H1 (cell line): ENCODE data around the gene PRPF4. TPM values are rescaled to one million over a fixed set of nuclear protein-coding genes. Genes with fewer than 3 reads are reported as not detected.

Experiments
- CTCF ChIA-PET: fragments of 300-600 bp; sonication (Branson Sonifier 250); formaldehyde crosslinking; loops from one replicate; lab custom pipeline; 2021; ENCODE audit not compliant: partially characterized antibody; lab: Charles Lee
- POLR2A ChIA-PET: fragments of 300-600 bp; sonication (Branson Sonifier 250); formaldehyde crosslinking; loops from one replicate; lab custom pipeline; 2021; ENCODE audit warnings: inconsistent platforms; ENCODE audit not compliant: partially characterized antibody; lab: Charles Lee
- DNase-seq, 2 experiments: peaks; one replicate each; pipeline versions ENCODE4 v3.0.0 to v3.0.0-alpha.2; 2010 to 2022; ENCODE audit warnings: low spot score in 2 of 2, low read depth in 1 of 2, mixed read lengths in 1 of 2
- FAIRE-seq: peaks from 2 replicates; lab custom pipeline; 2011; peaks lifted over from hg19 to GRCh38; lab: Jason Lieb, UNC
- H2AFZ ChIP-seq: 2 replicates; pipeline ENCODE4 v1.8.1; 2012; ENCODE audit warnings: low read length, inconsistent platforms
- H2AK5ac ChIP-seq: 2 replicates; pipeline ENCODE4 v1.6.1; 2013; ENCODE audit warnings: low read depth, low read length
- H2BK120ac ChIP-seq: replicated peaks from 2 replicates; pipeline ENCODE3; 2013; ENCODE audit warnings: low read depth, low read length, inconsistent platforms
- H2BK12ac ChIP-seq: 2 replicates; pipeline ENCODE4 v1.6.1; 2013; ENCODE audit warnings: low read depth, low read length
- H2BK15ac ChIP-seq: 2 replicates; pipeline ENCODE4 v1.6.1; 2013; ENCODE audit warnings: low read length
- H2BK20ac ChIP-seq: 2 replicates; pipeline ENCODE4 v1.6.1; 2013; ENCODE audit warnings: low read length
- H2BK5ac ChIP-seq: 2 replicates; pipeline ENCODE4 v1.6.1; 2013; ENCODE audit warnings: low read depth, low read length
- H3K14ac ChIP-seq: 2 replicates; pipeline ENCODE4 v1.6.1; 2013; ENCODE audit warnings: inconsistent platforms; ENCODE audit not compliant: insufficient read length
- H3K18ac ChIP-seq: 2 replicates; pipeline ENCODE4 v1.6.1; 2013; ENCODE audit warnings: low read length; ENCODE audit errors: extremely low read depth
- H3K23ac ChIP-seq: 2 replicates; pipeline ENCODE4 v1.6.1; 2013; ENCODE audit warnings: inconsistent platforms; ENCODE audit not compliant: insufficient read length
- H3K23me2 ChIP-seq: 2 replicates; pipeline ENCODE4 v1.6.1; 2013; ENCODE audit warnings: low read depth, low read length
- H3K27ac ChIP-seq: 2 replicates; pipeline ENCODE4 v1.6.1; 2011; ENCODE audit warnings: low read depth, low read length, inconsistent platforms
- H3K27me3 ChIP-seq, 4 experiments: replicated peaks in 1 of 4; 1 replicate in 1 of 4; 2 replicates in 3 of 4; pipeline versions ENCODE4 v1.6.1 to v1.8.1; 2011 to 2013; ENCODE audit warnings: low read length in 3 of 4, mild to moderate bottlenecking in 3 of 4, inconsistent platforms in 2 of 4, mixed read lengths in 2 of 4, moderate library complexity in 1 of 4; ENCODE audit not compliant: control insufficient read depth in 3 of 4, insufficient read depth in 3 of 4; ENCODE audit errors: extremely low read depth in 1 of 4
- H3K36me3 ChIP-seq, 4 experiments: 2 replicates each; pipeline versions ENCODE4 v1.6.1 to v1.8.1; 2011 to 2013; ENCODE audit warnings: mild to moderate bottlenecking in 4 of 4, low read length in 3 of 4, moderate library complexity in 2 of 4, control low read depth in 1 of 4, inconsistent platforms in 1 of 4; ENCODE audit not compliant: insufficient read depth in 4 of 4, control insufficient read depth in 2 of 4
- H3K4ac ChIP-seq: replicated peaks from 2 replicates; pipeline ENCODE3; 2013; ENCODE audit warnings: low read length, low read depth, mixed read lengths, inconsistent platforms; ENCODE audit not compliant: insufficient read length
- H3K4me1 ChIP-seq, 4 experiments: replicated peaks in 1 of 4; 1 replicate in 1 of 4; 2 replicates in 3 of 4; pipeline versions ENCODE4 v1.6.1 to v1.8.1; 2011 to 2013; ENCODE audit warnings: low read length in 3 of 4, inconsistent platforms in 2 of 4, mixed read lengths in 1 of 4; ENCODE audit not compliant: insufficient read depth in 4 of 4, control insufficient read depth in 3 of 4
- H3K4me2 ChIP-seq, 2 experiments: 2 replicates each; pipeline versions ENCODE4 v1.6.1 to v1.8.1; 2011 to 2013; ENCODE audit warnings: low read depth in 2 of 2, low read length in 2 of 2, control low read depth in 1 of 2, inconsistent platforms in 1 of 2, mild to moderate bottlenecking in 1 of 2; ENCODE audit not compliant: insufficient read depth in 1 of 2
- H3K4me3 ChIP-seq, 4 experiments: fragments of 200-600, 300-600 bp in 1 of 4; sonication (generic), shearing (Covaris generic), sonication (Bioruptor Twin) in 1 of 4; 2 replicates each; pipeline versions ENCODE4 v1.5.1 to v1.8.1; 2011 to 2016; ENCODE audit warnings: low read length in 4 of 4, low read depth in 3 of 4, control low read depth in 2 of 4, inconsistent platforms in 2 of 4, mild to moderate bottlenecking in 2 of 4, mixed read lengths in 1 of 4, moderate library complexity in 1 of 4; ENCODE audit not compliant: insufficient read depth in 2 of 4; ENCODE audit errors: extremely low read depth in 1 of 4
- H3K56ac ChIP-seq: replicated peaks from 2 replicates; pipeline ENCODE3; 2013; ENCODE audit warnings: low read depth, mild to moderate bottlenecking, mixed read lengths, low read length, inconsistent platforms; ENCODE audit not compliant: insufficient read length
- H3K79me1 ChIP-seq: 2 replicates; pipeline ENCODE4 v1.6.1; 2013; ENCODE audit warnings: low read depth, low read length, control low read depth
- H3K79me2 ChIP-seq, 2 experiments: 2 replicates each; pipeline versions ENCODE4 v1.6.1 to v1.8.1; 2012 to 2013; ENCODE audit warnings: low read length in 2 of 2, mild to moderate bottlenecking in 2 of 2, inconsistent platforms in 1 of 2; ENCODE audit not compliant: insufficient read depth in 2 of 2, control insufficient read depth in 1 of 2
- H3K9ac ChIP-seq, 4 experiments: replicated peaks in 1 of 4; 1 replicate in 1 of 4; 2 replicates in 3 of 4; pipeline versions ENCODE4 v1.6.1 to v1.8.1; 2011 to 2013; ENCODE audit warnings: low read depth in 3 of 4, low read length in 3 of 4, control low read depth in 2 of 4, mild to moderate bottlenecking in 2 of 4, moderate library complexity in 2 of 4, inconsistent platforms in 1 of 4; ENCODE audit errors: extremely low read depth in 1 of 4
- H3K9me3 ChIP-seq, 2 experiments: 2 replicates each; pipeline versions ENCODE4 v1.6.1 to v1.8.1; 2012 to 2013; ENCODE audit warnings: mild to moderate bottlenecking in 2 of 2, moderate library complexity in 2 of 2, control low read depth in 1 of 2, inconsistent platforms in 1 of 2, low read depth in 1 of 2, low read length in 1 of 2, mixed read lengths in 1 of 2; ENCODE audit not compliant: insufficient read depth in 2 of 2
- H4K20me1 ChIP-seq, 2 experiments: replicated peaks in 1 of 2; 2 replicates each; pipeline versions ENCODE3 to v1.8.1; 2011 to 2013; ENCODE audit warnings: inconsistent platforms in 2 of 2, low read length in 2 of 2, mild to moderate bottlenecking in 1 of 2; ENCODE audit not compliant: insufficient read depth in 2 of 2, control insufficient read depth in 1 of 2
- H4K5ac ChIP-seq: 2 replicates; pipeline ENCODE4 v1.6.1; 2013; ENCODE audit warnings: low read length, low read depth, mixed read lengths, inconsistent platforms; ENCODE audit not compliant: insufficient read length
- H4K8ac ChIP-seq: 2 replicates; pipeline ENCODE4 v1.8.0; 2013; ENCODE audit warnings: mild to moderate bottlenecking, moderate library complexity, low read length, inconsistent platforms; ENCODE audit not compliant: insufficient read depth; ENCODE audit errors: extremely low read depth
- H4K91ac ChIP-seq: replicated peaks from 2 replicates; pipeline ENCODE3; 2013; ENCODE audit warnings: low read length, mixed read lengths, inconsistent platforms; ENCODE audit not compliant: insufficient read length
- EP300 ChIP-seq, 2 experiments: IDR thresholded peaks; 1 replicate in 1 of 2; 2 replicates in 1 of 2; pipeline ENCODE4 v1.6.1; 2011 to 2012; ENCODE audit warnings: low read depth in 2 of 2, low read length in 2 of 2, mild to moderate bottlenecking in 2 of 2, borderline replicate concordance in 1 of 2, inconsistent platforms in 1 of 2, moderate library complexity in 1 of 2
- polyA plus RNA-seq, 7 experiments: library from polyadenylated mRNA; depleted of rRNA in 3 of 7; stranded (reverse) in 5 of 7; unstranded in 2 of 7; fragments of >200 nt in 5 of 7; fragments of 200-250 nt in 2 of 7; gene quantifications; 1 replicate in 5 of 7; 2 replicates in 1 of 7; 4 replicates in 1 of 7; pipeline versions ENCODE4 v1.2.1 to v1.2.3, GENCODE V29; 2011 to 2013; ENCODE audit warnings: missing spikeins in 2 of 7, mixed read lengths in 2 of 7
- total RNA-seq: library from RNA; stranded (reverse); fragmentation: NEBNext Ultra II Directional; extraction: Animal tissue kit (Norgen Biotek cat#: 25700); gene quantifications from 2 replicates; pipeline ENCODE4 v1.2.1, GENCODE V29; 2021

Gene PRPF4
- total and polyA plus RNA-seq, 2 of the 8 experiments (the other 6 are each of a cell fraction or from before 2014, with no cell fraction given), result 15.2 to 33.4 TPM

- H3K27ac ChIP-seq, result no peak overlapping the region
- H2BK120ac ChIP-seq, result no peak overlapping the region
- H4K91ac ChIP-seq, result no peak overlapping the region
- no peak overlapping the region for H3K23ac ChIP-seq
- no peaks in the 10 kb centered on the region for H3K36me3 ChIP-seq
- H2BK12ac ChIP-seq, result no peak overlapping the region
- H2AFZ ChIP-seq, result no peak overlapping the region
- no peaks in the 10 kb centered on the region for H3K9me3 ChIP-seq
- no peaks in the 10 kb centered on the region for H3K79me1 ChIP-seq
- no peak overlapping the region for H3K56ac ChIP-seq
- CTCF ChIA-PET, result interaction anchor here (0.6 to 1.9 kb wide), 5 partner anchors 16 to 90 kb away, joined by 3 to 4 read pairs (median 3); no protein-coding TSS in a partner anchor
- no peaks in the 10 kb centered on the region; the same call in 1 of the 2 replicates for H3K23me2 ChIP-seq
- H2BK20ac ChIP-seq, result no peak overlapping the region
- H3K9ac ChIP-seq, result no peak overlapping the region
- POLR2A ChIA-PET, result interaction anchor here (1.1 kb wide), 1 partner anchor 9 kb away, joined by 3 read pairs; no protein-coding TSS in a partner anchor
- no peak overlapping the region for H3K14ac ChIP-seq
- no peak overlapping the region for H3K4ac ChIP-seq
- no peaks in the 10 kb centered on the region for H4K20me1 ChIP-seq
- H3K4me2 ChIP-seq, result no peak overlapping the region
- H2BK15ac ChIP-seq, result no peak overlapping the region
- H4K5ac ChIP-seq, result no peak overlapping the region
- H3K27me3 ChIP-seq, result peaks cover 0 to 2% (median 0%) of the 10 kb centered on the region in 4 experiments; a peak in 2 of 7 replicates
- TF ChIP-seq EP300 (IDR thresholded peaks at IDR 0.05; ENCODE audit: borderline replicate concordance in 1 of 2, low read depth in 2 of 2, low read length in 2 of 2), result no peak
- H3K4me1 ChIP-seq, result no peaks in the 10 kb centered on the region
- FAIRE-seq, result no peak
- H4K8ac ChIP-seq, result no peak overlapping the region
- H2BK5ac ChIP-seq, result no peak overlapping the region
- H3K4me3 ChIP-seq, result no peak overlapping the region
- no peak overlapping the region for H2AK5ac ChIP-seq
- H3K79me2 ChIP-seq, result no peaks in the 10 kb centered on the region
- no peak for DNase-seq
- H3K18ac ChIP-seq, result no peak overlapping the region
These were observed 39.8 kb downstream of the PRPF4 start for GRCh38 chr9:113315231-113315630.
